A549 (cell line): ENCODE measurements around the gene DNASE2. TPM values are rescaled to one million over a fixed set of nuclear protein-coding genes. Genes with fewer than 3 reads are reported as not detected.

Experiments used
- ATAC-seq, 2 experiments: fragments of 200-7000 bp in 1 of 2; fragments of >200 bp in 1 of 2; cut with Nextera tagmentation in 1 of 2; cut with Tn5 transposase in 1 of 2; 3 replicates each; pipeline versions ENCODE4 v1.8.0 to v1.9.1; 2018 to 2020; ENCODE audit warnings: mild to moderate bottlenecking in 1 of 2, moderate library complexity in 1 of 2
- CTCF ChIA-PET: fragments of 300-600 bp; sonication (Branson Sonifier 250); formaldehyde crosslinking; extraction: SDS; loops from one replicate; lab custom pipeline; 2021; ENCODE audit warnings: antibody characterized with exemption, inconsistent platforms; lab: Yijun Ruan, JAX
- POLR2A ChIA-PET: fragments of 350-600 bp; formaldehyde crosslinking; extraction: SDS; loops from one replicate; lab custom pipeline; 2021; ENCODE audit warnings: antibody characterized with exemption, inconsistent platforms; lab: Yijun Ruan, JAX
- DNase-seq, 2 experiments: peaks; one replicate each; pipeline versions ENCODE4 v3.0.0 to v3.0.0-alpha.2; 2011 to 2016; ENCODE audit warnings: low read depth in 1 of 2, low spot score in 1 of 2
- FAIRE-seq: peaks from 2 replicates; lab custom pipeline; 2011; peaks lifted over from hg19 to GRCh38; lab: Jason Lieb, UNC
- H3K27ac ChIP-seq, 2 experiments: fragments of >200 bp; sonication (Bioruptor Twin); formaldehyde crosslinking; 3 replicates each; pipeline ENCODE4 v1.5.1; 2016 to 2017
- H3K4me1 ChIP-seq: fragments of >200 bp; sonication (Bioruptor Twin); formaldehyde crosslinking; 3 replicates; pipeline ENCODE4 v1.6.1; 2016
- H3K4me2 ChIP-seq: fragments of >200 bp; sonication (Bioruptor Twin); formaldehyde crosslinking; 3 replicates; pipeline ENCODE4 v1.6.1; 2016
- H3K4me3 ChIP-seq: fragments of >200 bp; sonication (Bioruptor Twin); formaldehyde crosslinking; 3 replicates; pipeline ENCODE4 v1.5.1; 2016
- H3K9me3 ChIP-seq: fragments of >200 bp; sonication (Bioruptor Twin); formaldehyde crosslinking; 3 replicates; pipeline ENCODE4 v1.6.1; 2016
- CTCF ChIP-seq: fragments of >200 bp; sonication (Bioruptor Twin); formaldehyde crosslinking; IDR thresholded peaks from 3 replicates; pipeline ENCODE4 v1.5.1; 2016
- HDAC2 ChIP-seq: fragments of 200-600 bp; sonication (generic); IDR thresholded peaks from 2 replicates; pipeline ENCODE4 v1.6.1; 2016
- MYC ChIP-seq: IDR thresholded peaks from 2 replicates; pipeline ENCODE4 v1.6.1; 2012; ENCODE audit warnings: mild to moderate bottlenecking, inconsistent platforms, low read length, improper control_type of control experiment, borderline replicate concordance
- POLR2AphosphoS2 ChIP-seq: conservative IDR thresholded peaks from 2 replicates; pipeline ENCODE4 v1.6.1; 2012; ENCODE audit warnings: low read length, improper control_type of control experiment, inconsistent platforms
- RAD21 ChIP-seq, 2 experiments: fragments of >200 bp in 1 of 2; sonication (Bioruptor Twin) in 1 of 2; formaldehyde crosslinking in 1 of 2; IDR thresholded peaks in 1 of 2; conservative IDR thresholded peaks in 1 of 2; 2 replicates in 1 of 2; 3 replicates in 1 of 2; pipeline ENCODE4 v1.6.1; 2012 to 2018; ENCODE audit warnings: inconsistent platforms in 1 of 2
- RCOR1 ChIP-seq: fragments of 150-350 bp; IDR thresholded peaks from 2 replicates; pipeline ENCODE4 v1.6.1; 2014; ENCODE audit warnings: antibody characterized with exemption, low read length, low read depth
- SMC3 ChIP-seq: fragments of >200 bp; sonication (Bioruptor Twin); formaldehyde crosslinking; IDR thresholded peaks from 3 replicates; pipeline ENCODE4 v1.6.1; 2018; ENCODE audit warnings: inconsistent platforms
- WGBS: methylation state at CpG from one replicate; pipeline ENCODE4 v1.1.6; 2017; ENCODE audit errors: missing lambda C conversion rate; 5-methylcytosine and 5-hydroxymethylcytosine counted together
- polyA plus RNA-seq, 4 experiments: library from polyadenylated mRNA; depleted of rRNA in 3 of 4; stranded (reverse); fragments of >200 nt; fragmentation: RNase III in 1 of 4; extraction: RNeasy Plus Mini Kit Qiagen cat#74134 plus additional on column Dnase treatment in 1 of 4; gene quantifications; 2 replicates in 3 of 4; 3 replicates in 1 of 4; pipeline ENCODE4 v1.2.3, GENCODE V29; 2011 to 2017
- TF ChIP-seq, protein P1 (sequence below): IDR thresholded peaks from 2 replicates; pipeline ENCODE4 v1.6.1; 2012
- TF ChIP-seq, protein P2 (sequence below): IDR thresholded peaks from 2 replicates; pipeline ENCODE4 v1.6.1; 2012; ENCODE audit warnings: low read depth, borderline replicate concordance

Gene DNASE2
- polyA plus RNA-seq, 2 of the 4 experiments (the other 2 are of a cell fraction), result 15.7 to 24.9 TPM

GRCh38 chr19:12886651-12886968 is 5.4 kb upstream of the DNASE2 start:
- no peak for DNase-seq
- POLR2A ChIA-PET, result no interaction called here
- no peak for FAIRE-seq
- Histone ChIP-seq H3K9me3 (peaks cover 9% of the 10 kb centered on the region; the same call in 2 of the 3 replicates), H3K4me1 (no peaks in the 10 kb centered on the region; the same call in 2 of the 3 replicates), H3K4me2 (no peak overlapping the region), H3K4me3 (no peak overlapping the region), H3K27ac (no peak overlapping the region)
- no peak for TF ChIP-seq HDAC2
- CTCF ChIA-PET, result interaction anchor here (0.7 to 4.5 kb wide), 2 partner anchors 14 to 120 kb away, joined by 3 to 17 read pairs; no protein-coding TSS in a partner anchor
- 57% methylated on average over 5 of the region's 5 CpGs for WGBS
- no peak for ATAC-seq

DNA sequence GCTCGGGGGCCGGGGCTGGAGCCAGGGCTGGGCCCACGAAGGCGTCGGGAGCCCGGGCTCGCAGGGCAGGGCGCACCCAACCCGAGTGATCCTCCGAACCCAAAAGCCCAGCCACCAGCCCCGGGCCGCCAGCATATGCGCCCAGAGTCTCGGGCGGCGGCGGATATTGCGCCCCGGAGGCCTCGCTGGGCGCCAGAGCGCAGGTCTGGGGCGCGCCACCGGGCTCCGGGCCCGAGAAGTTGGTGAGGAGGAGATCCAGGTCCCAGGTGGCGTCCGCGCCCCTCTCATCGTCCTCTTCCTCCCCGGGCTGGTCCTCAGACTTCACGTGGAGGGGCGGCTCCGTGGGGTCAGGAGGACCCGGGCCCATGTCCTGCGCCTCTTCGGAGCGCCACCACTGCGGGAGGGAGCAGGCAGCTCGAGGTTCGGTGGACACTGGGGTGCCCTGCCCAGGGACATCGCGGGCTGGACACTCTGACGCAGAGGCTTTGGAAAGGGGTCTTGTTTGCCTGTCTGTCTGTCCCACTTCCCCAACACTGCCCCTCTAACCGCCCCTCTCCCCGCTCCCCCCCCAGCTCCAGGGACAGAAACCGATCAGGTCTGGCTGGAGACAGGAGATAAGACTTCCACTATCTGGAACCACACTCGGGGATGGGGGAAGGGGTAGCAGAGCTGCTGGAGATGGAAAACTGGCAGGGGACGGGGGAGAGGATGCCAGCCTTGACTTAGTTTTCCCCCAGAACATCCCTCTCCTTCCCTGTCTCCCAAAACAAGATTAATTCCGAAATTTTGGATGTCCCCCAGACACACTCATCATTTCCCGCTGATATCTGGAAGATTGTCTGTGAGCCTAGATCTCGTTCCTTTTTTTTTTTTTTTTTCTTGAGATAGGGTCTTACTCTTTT is 4.8 kb upstream of the DNASE2 start:
- Histone ChIP-seq H3K4me3 (peak overlapping the region; percentile 36), H3K4me1 (no peaks in the 10 kb centered on the region), H3K27ac (peak overlapping the region; percentile 27 to 83; a peak in 4 of 6 replicates), H3K9me3 (peaks cover 9% of the 10 kb centered on the region; the same call in 2 of the 3 replicates), H3K4me2 (peak overlapping the region; percentile 65)
- FAIRE-seq, result no peak
- CTCF ChIA-PET, result interaction anchor here (0.7 to 4.5 kb wide), 13 partner anchors 10 to 120 kb away, joined by 3 to 17 read pairs (median 4); partner anchors contain the start of gene RTBDN
- WGBS, result 49% methylated on average over 21 of the region's 53 CpGs
- TF ChIP-seq CTCF (peak; percentile 11; the same call in 1 of the 3 replicates), MYC (no peak)
- DNase-seq, result no peak
- ATAC-seq, result peak; percentile 22 to 26; a peak in 4 of 6 replicates
- POLR2A ChIA-PET, result no interaction called here

DNA sequence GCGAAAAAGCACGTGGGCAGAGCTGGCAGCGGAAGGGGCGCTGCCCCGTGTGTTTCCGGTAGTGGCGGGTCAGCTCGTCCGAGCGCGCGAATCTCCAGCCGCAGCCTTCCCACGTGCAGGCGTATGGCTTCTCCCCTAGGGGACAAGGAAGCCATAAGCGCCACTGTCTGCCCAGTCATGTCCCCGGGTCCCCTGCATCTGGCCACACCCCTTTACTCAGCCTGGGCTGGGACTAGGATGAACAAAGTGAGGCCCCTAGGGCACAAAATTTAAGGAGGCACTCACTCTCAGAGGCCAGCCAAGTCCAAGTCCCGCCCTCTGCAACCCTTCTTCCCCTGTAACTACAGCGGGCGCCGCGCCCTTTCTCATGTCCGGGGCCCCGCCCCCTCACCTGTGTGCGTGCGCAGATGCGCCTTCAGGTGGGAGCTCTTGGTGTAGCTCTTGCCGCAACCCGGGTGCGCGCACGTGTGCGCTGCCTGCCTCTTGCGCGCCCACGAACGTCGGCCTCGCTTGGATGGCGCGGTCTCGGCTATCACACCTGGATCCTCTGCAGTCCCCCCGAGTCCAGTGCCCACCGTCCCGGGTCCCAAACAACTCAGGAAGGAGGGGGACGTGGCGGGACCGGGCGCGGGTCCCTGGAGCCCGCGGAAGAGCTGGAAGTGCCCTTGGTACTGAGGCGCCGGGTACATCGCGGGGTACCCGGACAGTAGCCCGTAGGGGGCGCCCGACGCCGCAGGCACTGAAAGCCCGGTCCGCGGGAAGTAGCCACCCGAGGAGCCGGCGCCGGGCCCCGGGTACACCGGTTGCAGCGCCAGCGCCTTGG is 3.9 kb upstream of the DNASE2 start:
- TF ChIP-seq HDAC2 (0 out of 2 replicates have a peak, but pooled peaks have one; percentile 21), CTCF (peak; percentile 68), SMC3 (0 out of 3 replicates have a peak, but pooled peaks have one; percentile 10), POLR2AphosphoS2 (no peak), RAD21 (conservative IDR thresholded peaks at IDR 0.05 in 1 of 2, IDR thresholded peaks at IDR 0.05 in 1 of 2) (peak; percentile 16 to 47; a peak in 3 of 5 replicates), RCOR1 (no peak)
- TF ChIP-seq, protein P1, sequence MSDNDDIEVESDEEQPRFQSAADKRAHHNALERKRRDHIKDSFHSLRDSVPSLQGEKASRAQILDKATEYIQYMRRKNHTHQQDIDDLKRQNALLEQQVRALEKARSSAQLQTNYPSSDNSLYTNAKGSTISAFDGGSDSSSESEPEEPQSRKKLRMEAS, result peak; percentile 71
- TF ChIP-seq, protein P2, sequence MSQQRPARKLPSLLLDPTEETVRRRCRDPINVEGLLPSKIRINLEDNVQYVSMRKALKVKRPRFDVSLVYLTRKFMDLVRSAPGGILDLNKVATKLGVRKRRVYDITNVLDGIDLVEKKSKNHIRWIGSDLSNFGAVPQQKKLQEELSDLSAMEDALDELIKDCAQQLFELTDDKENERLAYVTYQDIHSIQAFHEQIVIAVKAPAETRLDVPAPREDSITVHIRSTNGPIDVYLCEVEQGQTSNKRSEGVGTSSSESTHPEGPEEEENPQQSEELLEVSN, result peak; percentile 42; the same call in 1 of the 2 replicates
- H3K9me3 ChIP-seq, result peaks cover 9% of the 10 kb centered on the region; the same call in 2 of the 3 replicates
- H3K4me2 ChIP-seq, result peak overlapping the region; percentile 65
- H3K27ac ChIP-seq, result peak overlapping the region in 1 of 2 experiments; percentile 83; a peak in 4 of 6 replicates
- POLR2A ChIA-PET, result interaction anchor here (0.6 kb wide), 1 partner anchor 80 kb away, joined by 3 read pairs; no protein-coding TSS in a partner anchor
- 60% methylated on average over 25 of the region's 73 CpGs for WGBS
- CTCF ChIA-PET, result interaction anchor here (0.6 to 4.5 kb wide), 21 partner anchors 9 to 119 kb away, joined by 3 to 17 read pairs (median 3); partner anchors contain the start of gene RTBDN
- DNase-seq (peak; percentile 54 to 74), FAIRE-seq (no peak), ATAC-seq (peak; percentile 71 to 78)
- no peaks in the 10 kb centered on the region for H3K4me1 ChIP-seq
- peak overlapping the region; percentile 36 for H3K4me3 ChIP-seq
